ENCODE data around the gene GOLGA6C.
"Not testable (repeated sequence)": the region's sequence is repeated elsewhere in the genome, so short reads cannot be mapped to it uniquely, and the experiment has no call there.

GOLGA6C gene

GRCh38 chr15:75252285-75252684 lies 5.8 kb upstream of the GOLGA6C start:
- not testable (repeated sequence) for DNase-seq (ENCODE audit: low read depth)

- DNase-seq (ENCODE audit: low read depth), result not testable (repeated sequence)
Observed at GRCh38 chr15:75258620-75259343, 648 bp downstream of the GOLGA6C start.

- DNase-seq (ENCODE audit: low read depth), result not testable (repeated sequence)
Observed at GRCh38 chr15:75259873-75260272, 1.7 kb downstream of the GOLGA6C start.

- DNase-seq (ENCODE audit: low read depth), result not testable (repeated sequence)
Observed at GRCh38 chr15:75273751-75274359, 15.7 kb downstream of the GOLGA6C start.

- DNase-seq (ENCODE audit: low read depth), result peak; percentile 43
Observed at GRCh38 chr15:75274509-75275107, 16.5 kb downstream of the GOLGA6C start.

GRCh38 chr15:75275617-75276016 lies 17.5 kb downstream of the GOLGA6C start:
- not testable (repeated sequence) for DNase-seq (ENCODE audit: low read depth)

- not testable (repeated sequence) for DNase-seq (ENCODE audit: low read depth)
Observed at GRCh38 chr15:75278497-75278896, 20.4 kb downstream of the GOLGA6C start.

GRCh38 chr15:75282572-75282971 lies 24.4 kb downstream of the GOLGA6C start, which contains the start of gene GOLGA6D:
Gene GOLGA6D, plus strand, starts transcription at chr15:75282835. Its CDS starts 41 bp downstream, at chr15:75282876.
- DNase-seq (ENCODE audit: low read depth), result not testable (repeated sequence)

GRCh38 chr15:75284152-75284551 lies 26.0 kb downstream of the GOLGA6C start:
- not testable (repeated sequence) for DNase-seq (ENCODE audit: low read depth)

- DNase-seq (ENCODE audit: low read depth), result not testable (repeated sequence)
Observed at GRCh38 chr15:75293660-75294059, 35.5 kb downstream of the GOLGA6C start.

- not testable (repeated sequence) for DNase-seq (ENCODE audit: low read depth)
Observed at GRCh38 chr15:75298541-75299310, 40.6 kb downstream of the GOLGA6C start.

GRCh38 chr15:75299311-75299688 lies 41.2 kb downstream of the GOLGA6C start:
- peak; percentile 33 for DNase-seq (ENCODE audit: low read depth)

- not testable (repeated sequence) for DNase-seq (ENCODE audit: low read depth)
Observed at GRCh38 chr15:75300026-75300425, 41.9 kb downstream of the GOLGA6C start.

GRCh38 chr15:75302318-75302717 lies 44.2 kb downstream of the GOLGA6C start:
- no peak for DNase-seq (ENCODE audit: low read depth)

GRCh38 chr15:75302753-75303152 lies 44.6 kb downstream of the GOLGA6C start:
- not testable (repeated sequence) for DNase-seq (ENCODE audit: low read depth)

- DNase-seq (ENCODE audit: low read depth), result no peak
Observed at GRCh38 chr15:75306188-75306587, 48.1 kb downstream of the GOLGA6C start.

- no peak for DNase-seq (ENCODE audit: low read depth)
Observed at GRCh38 chr15:75307778-75308390, 49.8 kb downstream of the GOLGA6C start.

GRCh38 chr15:75309711-75310110 lies 51.6 kb downstream of the GOLGA6C start:
- DNase-seq (ENCODE audit: low read depth), result no peak

GRCh38 chr15:75312548-75312947 lies 54.4 kb downstream of the GOLGA6C start:
- DNase-seq (ENCODE audit: low read depth), result not testable (repeated sequence)

- DNase-seq (ENCODE audit: low read depth), result no peak
Observed at GRCh38 chr15:75313116-75313845, 55.1 kb downstream of the GOLGA6C start.
